AG04450 (cell line): ENCODE measurements around the gene GNLY. TPM values are rescaled to one million over a fixed set of nuclear protein-coding genes. Genes with fewer than 3 reads are reported as not detected.

Experiments
- CTCF ChIA-PET: fragments of 300-600, 350-600 bp; formaldehyde crosslinking; extraction: SDS; loops from one replicate; lab custom pipeline; 2022; ENCODE audit warnings: antibody characterized with exemption, inconsistent platforms; lab: Charles Lee
- POLR2A ChIA-PET: fragments of 350-600 bp; formaldehyde crosslinking; extraction: SDS; loops from one replicate; lab custom pipeline; 2021; ENCODE audit warnings: antibody characterized with exemption, inconsistent platforms; lab: Yijun Ruan, JAX
- DNase-seq: peaks from one replicate; pipeline ENCODE4 v3.0.0-alpha.2; 2011; ENCODE audit warnings: low read depth, low spot score
- H3K27ac ChIP-seq: one replicate; pipeline ENCODE4 v1.5.1; 2012; ENCODE audit warnings: low read depth, low read length, control low read depth
- H3K27me3 ChIP-seq: one replicate; pipeline ENCODE4 v1.6.0; 2012; ENCODE audit warnings: low read length; ENCODE audit not compliant: control insufficient read depth, insufficient read depth
- H3K4me3 ChIP-seq: 2 replicates; pipeline ENCODE4 v1.5.1; 2011; ENCODE audit warnings: mild to moderate bottlenecking, low read depth, low read length, control low read depth
- H3K9me3 ChIP-seq: 2 replicates; pipeline ENCODE4 v1.5.1; 2012; ENCODE audit warnings: low read length; ENCODE audit not compliant: control insufficient read depth, insufficient read depth
- polyA plus RNA-seq: library from polyadenylated mRNA; depleted of rRNA; stranded (reverse); fragments of >200 nt; gene quantifications from 2 replicates; pipeline ENCODE4 v1.2.3, GENCODE V29; 2011
- TF ChIP-seq, protein P1 (sequence below): IDR thresholded peaks from 2 replicates; pipeline ENCODE4 v1.5.1; 2011; ENCODE audit warnings: low read depth, low read length, control low read depth, inconsistent platforms

GNLY gene
- polyA plus RNA-seq, 1 experiment = not detected

DNA sequence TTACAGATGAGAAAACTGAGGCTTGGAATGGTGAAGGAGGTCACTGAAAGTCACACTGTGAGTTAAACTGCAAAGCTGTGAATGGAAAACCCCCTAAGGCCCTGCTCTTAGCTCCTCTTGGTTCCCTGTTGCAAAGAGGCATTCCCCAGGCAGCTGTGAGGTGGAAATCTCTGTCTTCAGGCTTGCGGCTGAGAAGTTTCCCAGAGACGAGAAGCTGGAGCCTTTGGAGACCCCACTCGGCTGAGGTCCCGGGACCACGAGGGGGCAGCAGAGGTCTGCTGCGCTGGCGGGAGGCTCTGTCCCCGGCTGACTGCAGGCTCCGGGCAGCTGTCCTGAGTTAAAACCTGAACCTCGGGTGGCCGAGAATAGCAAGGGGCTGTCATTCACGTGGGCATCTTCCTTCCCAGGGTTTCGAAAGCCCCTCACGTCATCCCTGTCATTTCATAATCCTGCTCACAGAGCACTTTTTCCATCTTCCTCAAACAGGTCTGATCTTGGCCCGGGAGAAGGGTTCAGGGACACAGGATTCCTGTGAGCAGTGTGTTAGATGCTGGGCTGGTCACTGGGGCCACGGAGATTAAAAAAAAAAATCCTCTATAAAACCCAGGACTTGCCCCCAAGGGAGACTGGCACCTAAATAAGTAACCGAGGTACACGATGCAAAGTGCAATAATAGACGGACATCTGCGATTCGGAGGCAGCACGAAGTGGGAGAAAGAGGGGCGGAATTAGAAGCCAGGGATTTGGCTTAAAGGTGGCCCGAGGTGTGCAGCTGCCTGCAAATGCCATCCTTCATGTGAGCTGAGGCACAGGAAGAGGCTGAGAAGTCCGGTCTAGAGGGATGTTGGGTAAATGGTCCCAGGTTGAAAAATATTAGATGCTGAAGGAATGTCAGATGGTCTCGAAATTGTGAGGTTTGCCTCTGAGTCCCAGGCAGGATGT is 35.0 kb downstream of the GNLY start:
- no peak for DNase-seq
- CTCF ChIA-PET = interaction anchor here (0.7 to 2.5 kb wide), 44 partner anchors 8 to 385 kb away, joined by 3 to 203 read pairs (median 4); partner anchors contain the start of gene ATOH8
- H3K27ac ChIP-seq = no peak overlapping the region
- POLR2A ChIA-PET = interaction anchor here (0.7 to 1.1 kb wide), 3 partner anchors 43 to 85 kb away, joined by 3 to 8 read pairs (median 4); no protein-coding TSS in a partner anchor
- H3K9me3 ChIP-seq = no peaks in the 10 kb centered on the region
- H3K4me3 ChIP-seq = no peak overlapping the region
- peaks cover 10% of the 10 kb centered on the region for H3K27me3 ChIP-seq
- TF ChIP-seq, protein P1, sequence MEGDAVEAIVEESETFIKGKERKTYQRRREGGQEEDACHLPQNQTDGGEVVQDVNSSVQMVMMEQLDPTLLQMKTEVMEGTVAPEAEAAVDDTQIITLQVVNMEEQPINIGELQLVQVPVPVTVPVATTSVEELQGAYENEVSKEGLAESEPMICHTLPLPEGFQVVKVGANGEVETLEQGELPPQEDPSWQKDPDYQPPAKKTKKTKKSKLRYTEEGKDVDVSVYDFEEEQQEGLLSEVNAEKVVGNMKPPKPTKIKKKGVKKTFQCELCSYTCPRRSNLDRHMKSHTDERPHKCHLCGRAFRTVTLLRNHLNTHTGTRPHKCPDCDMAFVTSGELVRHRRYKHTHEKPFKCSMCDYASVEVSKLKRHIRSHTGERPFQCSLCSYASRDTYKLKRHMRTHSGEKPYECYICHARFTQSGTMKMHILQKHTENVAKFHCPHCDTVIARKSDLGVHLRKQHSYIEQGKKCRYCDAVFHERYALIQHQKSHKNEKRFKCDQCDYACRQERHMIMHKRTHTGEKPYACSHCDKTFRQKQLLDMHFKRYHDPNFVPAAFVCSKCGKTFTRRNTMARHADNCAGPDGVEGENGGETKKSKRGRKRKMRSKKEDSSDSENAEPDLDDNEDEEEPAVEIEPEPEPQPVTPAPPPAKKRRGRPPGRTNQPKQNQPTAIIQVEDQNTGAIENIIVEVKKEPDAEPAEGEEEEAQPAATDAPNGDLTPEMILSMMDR = peak; percentile 100

DNA sequence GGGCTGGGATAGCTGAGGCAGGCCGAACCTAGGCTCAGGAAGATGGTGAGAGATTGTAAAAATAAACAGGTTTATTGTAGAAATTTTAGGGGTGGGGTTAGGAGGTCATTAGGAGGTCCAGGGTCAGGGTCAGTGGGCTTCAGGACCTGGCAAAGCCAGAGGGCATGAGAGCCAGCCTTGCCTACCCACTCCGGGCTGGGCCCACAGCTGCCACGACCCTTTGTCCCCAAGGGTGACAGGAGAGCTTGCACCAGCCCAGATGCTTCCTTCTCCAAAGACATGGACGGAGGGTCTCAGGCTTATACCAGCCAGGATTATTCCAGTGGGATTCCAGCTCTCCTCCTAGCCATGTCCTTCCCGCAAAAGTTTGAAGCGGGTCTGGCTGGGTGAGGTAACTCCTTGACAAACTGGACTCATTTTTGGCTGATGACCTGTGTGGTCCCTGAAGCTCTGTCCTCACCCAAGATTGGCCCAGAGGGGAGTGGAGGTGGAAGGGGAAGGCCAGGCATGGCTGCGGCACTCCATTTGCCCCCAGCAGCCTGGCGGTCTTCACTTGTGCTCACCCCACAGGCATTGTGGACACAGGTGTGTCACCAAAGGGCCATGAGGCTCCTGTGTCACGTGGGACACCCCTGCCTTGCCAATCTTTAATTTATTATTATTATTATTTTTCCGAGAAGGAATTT is 35.8 kb downstream of the GNLY start:
- no peaks in the 10 kb centered on the region for H3K9me3 ChIP-seq
- peaks cover 7% of the 10 kb centered on the region for H3K27me3 ChIP-seq
- TF ChIP-seq, protein P1 = no peak
- no peak for DNase-seq
- ChIA-PET POLR2A (no interaction called here), CTCF (interaction anchor here (0.7 to 2.5 kb wide), 12 partner anchors 11 to 350 kb away, joined by 3 to 203 read pairs (median 16); no protein-coding TSS in a partner anchor)
- no peak overlapping the region for H3K27ac ChIP-seq
- no peak overlapping the region for H3K4me3 ChIP-seq

DNA sequence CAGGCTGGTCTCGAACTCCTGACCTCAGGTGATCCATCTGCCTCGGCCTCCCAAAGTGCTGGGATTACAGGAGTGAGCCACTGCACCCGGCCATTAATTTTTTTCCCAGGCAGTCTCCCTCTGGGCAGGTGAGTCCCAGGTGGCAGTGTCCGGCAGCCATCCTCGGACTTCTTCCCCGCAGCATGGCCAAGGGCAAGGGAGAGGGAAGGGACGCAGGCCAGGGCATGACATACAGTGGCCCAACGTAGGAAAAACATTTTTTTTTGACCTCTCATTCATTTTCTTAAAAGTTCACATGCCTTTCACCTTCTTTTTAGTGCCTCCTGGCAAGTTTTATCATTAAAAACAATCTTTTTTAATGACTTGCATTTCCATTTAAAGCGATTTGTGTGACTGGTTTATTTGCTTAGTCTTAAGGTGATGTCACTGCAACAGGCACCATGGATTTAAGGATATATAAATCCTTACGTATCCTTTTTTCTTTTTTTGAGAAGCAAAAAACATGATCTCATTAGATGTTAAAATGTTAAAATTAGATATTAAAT is 36.6 kb downstream of the GNLY start:
- Histone ChIP-seq H3K4me3 (no peak overlapping the region), H3K9me3 (no peaks in the 10 kb centered on the region), H3K27ac (no peak overlapping the region), H3K27me3 (peaks cover 4% of the 10 kb centered on the region)
- ChIA-PET POLR2A (no interaction called here), CTCF (interaction anchor here (1.1 to 2.5 kb wide), 4 partner anchors 23 to 83 kb away, joined by 3 to 203 read pairs (median 21); no protein-coding TSS in a partner anchor)
- TF ChIP-seq, protein P1 = no peak
- DNase-seq = no peak

DNA sequence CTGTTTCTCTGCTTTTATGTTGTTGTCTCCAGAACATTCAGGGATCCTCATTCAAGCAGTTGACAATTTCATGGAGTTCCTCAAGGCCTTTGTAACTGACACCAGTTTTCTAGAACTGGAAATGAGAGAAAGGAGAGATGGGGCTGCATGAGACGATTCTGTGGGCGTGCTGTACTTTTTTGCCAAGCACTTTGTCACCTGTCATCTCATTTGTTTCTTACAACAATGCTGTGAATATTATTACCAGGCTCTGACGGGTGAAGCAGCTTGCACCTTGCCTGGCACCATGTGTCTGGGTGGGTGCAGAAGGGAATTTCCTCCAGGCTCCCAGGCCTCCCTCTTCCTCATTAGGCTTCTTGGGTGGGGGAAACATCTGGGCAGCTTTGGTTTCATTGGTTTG is 37.4 kb downstream of the GNLY start:
- Histone ChIP-seq H3K9me3 (no peaks in the 10 kb centered on the region), H3K27me3 (peaks cover 4% of the 10 kb centered on the region), H3K4me3 (no peak overlapping the region), H3K27ac (no peak overlapping the region)
- ChIA-PET CTCF (interaction anchor here (1.2 to 2.9 kb wide), 2 partner anchors 83 to 95 kb away, joined by 3 to 13 read pairs; no protein-coding TSS in a partner anchor), POLR2A (no interaction called here)
- no peak for DNase-seq
- TF ChIP-seq, protein P1 = no peak
